PC-3 (cell line): ENCODE measurements around the gene CCDC142.

Experiments used
- CTCF ChIP-seq: fragments of 300-600 bp; sonication (generic); conservative IDR thresholded peaks from 2 replicates; pipeline ENCODE4 v1.5.1; 2017; ENCODE audit warnings: antibody characterized with exemption, low read depth, mild to moderate bottlenecking, low read length
- EZH2 ChIP-seq: fragments of 300-600 bp; sonication (generic); IDR thresholded peaks from one replicate; pipeline ENCODE4 v1.6.1; 2017; ENCODE audit warnings: antibody characterized with exemption, mild to moderate bottlenecking, low read length; ENCODE audit not compliant: unreplicated experiment

- no peak for TF ChIP-seq EZH2
- no peak for TF ChIP-seq CTCF
These were observed 54.1 kb downstream of the CCDC142 start for GRCh38 chr2:74428675-74429074.
